ENCODE results near the gene PRAC1. TPM values are rescaled to one million over a fixed set of nuclear protein-coding genes. Genes with fewer than 3 reads are reported as not detected.

The PRAC1 gene
- total RNA-seq, 1 experiment from 2014 or later = not detected

- no peaks in the 10 kb centered on the region for H3K36me3 ChIP-seq (ENCODE audit: control insufficient read depth in 1 of 2, insufficient read depth in 2 of 2, low read length in 2 of 2)
- intact Hi-C loops (cut with micrococcal nuclease) = no loop called here
- no peaks in the 10 kb centered on the region for H3K9me3 ChIP-seq (ENCODE audit: control insufficient read depth in 1 of 2, insufficient read depth in 1 of 2, low read depth in 1 of 2, low read length in 2 of 2)
- H3K27me3 ChIP-seq (ENCODE audit: insufficient read depth, low read length) = no peaks in the 10 kb centered on the region
- no peaks in the 10 kb centered on the region for H3K9me2 ChIP-seq (ENCODE audit: insufficient read depth)
- H3K4me3 ChIP-seq (replicated peaks in 1 of 2; ENCODE audit: low read depth in 1 of 2, low read length in 2 of 2) = peak overlapping the region; percentile 61 to 80
- TF ChIP-seq, protein P1, sequence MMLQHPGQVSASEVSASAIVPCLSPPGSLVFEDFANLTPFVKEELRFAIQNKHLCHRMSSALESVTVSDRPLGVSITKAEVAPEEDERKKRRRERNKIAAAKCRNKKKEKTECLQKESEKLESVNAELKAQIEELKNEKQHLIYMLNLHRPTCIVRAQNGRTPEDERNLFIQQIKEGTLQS (IDR thresholded peaks at IDR 0.05) = no peak
- no peak for TF ChIP-seq JUND (IDR thresholded peaks at IDR 0.05)
- DNase-seq (ENCODE audit: low read depth, low spot score) = no peak
- peak overlapping the region; percentile 95 for H3K4me2 ChIP-seq (ENCODE audit: low read length)
- BruUV-seq (replicated peaks) = no TSS peak
- peaks cover 5 to 21% of the 10 kb centered on the region in 2 experiments; a peak in 3 of 4 replicates for H3K4me1 ChIP-seq (ENCODE audit: control insufficient read depth in 1 of 2, insufficient read depth in 2 of 2, low read length in 2 of 2)
- peak overlapping the region; percentile 28; the same call in 1 of the 2 replicates for H3K27ac ChIP-seq (ENCODE audit: low read depth, low read length)
- ChIA-PET CTCF (interaction anchor here (0.8 to 6.8 kb wide), 6 partner anchors 49 to 305 kb away, joined by 5 to 97 read pairs (median 14); no protein-coding TSS in a partner anchor), RAD21 (ENCODE audit: low non-redundant PET in 1 of 2, low total read pairs in 2 of 2, uncharacterized antibody in 2 of 2, unreplicated experiment in 2 of 2) (no interaction called here), POLR2A (interaction anchor here (1.7 kb wide), 1 partner anchor 63 kb away, joined by 7 read pairs; no protein-coding TSS in a partner anchor)
- H3K79me2 ChIP-seq (ENCODE audit: insufficient read depth, low read length) = no peaks in the 10 kb centered on the region
- H4K20me1 ChIP-seq (ENCODE audit: insufficient read depth) = no peaks in the 10 kb centered on the region
- peak overlapping the region; percentile 72 for H3K9ac ChIP-seq (ENCODE audit: low read length)
- H2AFZ ChIP-seq (ENCODE audit: low read depth, low read length, poor library complexity, severe bottlenecking) = peak overlapping the region; percentile 97
- ATAC-seq = peak; percentile 9; the same call in 1 of the 2 replicates
These were observed 5.3 kb upstream of the PRAC1 start for GRCh38 chr17:48727415-48728175.

- H3K9ac ChIP-seq (ENCODE audit: low read length) = no peak overlapping the region
- ATAC-seq = no peak
- H3K36me3 ChIP-seq (ENCODE audit: control insufficient read depth in 1 of 2, insufficient read depth in 2 of 2, low read length in 2 of 2) = no peaks in the 10 kb centered on the region
- H4K20me1 ChIP-seq (ENCODE audit: insufficient read depth) = no peaks in the 10 kb centered on the region
- H3K4me1 ChIP-seq (ENCODE audit: control insufficient read depth in 1 of 2, insufficient read depth in 2 of 2, low read length in 2 of 2) = peaks cover 5 to 21% of the 10 kb centered on the region in 2 experiments; a peak in 3 of 4 replicates
- H2AFZ ChIP-seq (ENCODE audit: low read depth, low read length, poor library complexity, severe bottlenecking) = no peak overlapping the region
- ChIA-PET CTCF (interaction anchor here (2.1 to 6.8 kb wide), 4 partner anchors 48 to 158 kb away, joined by 13 to 97 read pairs (median 21); no protein-coding TSS in a partner anchor), POLR2A (no interaction called here), RAD21 (ENCODE audit: low non-redundant PET in 1 of 2, low total read pairs in 2 of 2, uncharacterized antibody in 2 of 2, unreplicated experiment in 2 of 2) (no interaction called here)
- BruUV-seq (replicated peaks) = no TSS peak
- no peaks in the 10 kb centered on the region for H3K79me2 ChIP-seq (ENCODE audit: insufficient read depth, low read length)
- H3K9me2 ChIP-seq (ENCODE audit: insufficient read depth) = no peaks in the 10 kb centered on the region
- TF ChIP-seq SIN3A (IDR thresholded peaks at IDR 0.05; ENCODE audit: low read depth) (no peak), POLR2A (IDR thresholded peaks at IDR 0.05; ENCODE audit: borderline replicate concordance, extremely low read depth, insufficient read depth, insufficient read length) (no peak), JUND (IDR thresholded peaks at IDR 0.05) (no peak), SP1 (IDR thresholded peaks at IDR 0.05; ENCODE audit: low read depth) (no peak), ZNF274 (IDR thresholded peaks at IDR 0.05; ENCODE audit: low read depth, low read length) (no peak), FOSL1 (IDR thresholded peaks at IDR 0.05; ENCODE audit: low read depth) (no peak), YY1 (IDR thresholded peaks at IDR 0.05; ENCODE audit: extremely low read depth, insufficient replicate concordance, low read depth, low read length) (no peak), EZH2 (IDR thresholded peaks at IDR 0.05) (no peak), CBX3 (IDR thresholded peaks at IDR 0.05; ENCODE audit: low read depth) (no peak), ZFX (IDR thresholded peaks at IDR 0.05) (no peak), POLR2AphosphoS5 (IDR thresholded peaks at IDR 0.05; ENCODE audit: low read depth, low read length) (no peak), ELF1 (IDR thresholded peaks at IDR 0.05; ENCODE audit: borderline replicate concordance, low read depth) (no peak), ZBTB33 (IDR thresholded peaks at IDR 0.05; ENCODE audit: extremely low read depth, insufficient replicate concordance, low read length) (no peak)
- TF ChIP-seq, protein P1 (IDR thresholded peaks at IDR 0.05) = no peak
- no peaks in the 10 kb centered on the region for H3K9me3 ChIP-seq (ENCODE audit: control insufficient read depth in 1 of 2, insufficient read depth in 1 of 2, low read depth in 1 of 2, low read length in 2 of 2)
- H3K27ac ChIP-seq (ENCODE audit: low read depth, low read length) = no peak overlapping the region
- intact Hi-C loops (cut with micrococcal nuclease) = no loop called here
- H3K4me3 ChIP-seq (replicated peaks in 1 of 2; ENCODE audit: low read depth in 1 of 2, low read length in 2 of 2) = no peak overlapping the region
- H3K4me2 ChIP-seq (ENCODE audit: low read length) = 0 out of 2 replicates have a peak overlapping the region, but pooled peaks have one; percentile 95
- DNase-seq (ENCODE audit: low read depth, low spot score) = no peak
- no peaks in the 10 kb centered on the region for H3K27me3 ChIP-seq (ENCODE audit: insufficient read depth, low read length)
These were observed 4.6 kb upstream of the PRAC1 start for GRCh38 chr17:48726916-48727286.
